ENCODE results near the gene COL27A1.

Gene COL27A1

DNA sequence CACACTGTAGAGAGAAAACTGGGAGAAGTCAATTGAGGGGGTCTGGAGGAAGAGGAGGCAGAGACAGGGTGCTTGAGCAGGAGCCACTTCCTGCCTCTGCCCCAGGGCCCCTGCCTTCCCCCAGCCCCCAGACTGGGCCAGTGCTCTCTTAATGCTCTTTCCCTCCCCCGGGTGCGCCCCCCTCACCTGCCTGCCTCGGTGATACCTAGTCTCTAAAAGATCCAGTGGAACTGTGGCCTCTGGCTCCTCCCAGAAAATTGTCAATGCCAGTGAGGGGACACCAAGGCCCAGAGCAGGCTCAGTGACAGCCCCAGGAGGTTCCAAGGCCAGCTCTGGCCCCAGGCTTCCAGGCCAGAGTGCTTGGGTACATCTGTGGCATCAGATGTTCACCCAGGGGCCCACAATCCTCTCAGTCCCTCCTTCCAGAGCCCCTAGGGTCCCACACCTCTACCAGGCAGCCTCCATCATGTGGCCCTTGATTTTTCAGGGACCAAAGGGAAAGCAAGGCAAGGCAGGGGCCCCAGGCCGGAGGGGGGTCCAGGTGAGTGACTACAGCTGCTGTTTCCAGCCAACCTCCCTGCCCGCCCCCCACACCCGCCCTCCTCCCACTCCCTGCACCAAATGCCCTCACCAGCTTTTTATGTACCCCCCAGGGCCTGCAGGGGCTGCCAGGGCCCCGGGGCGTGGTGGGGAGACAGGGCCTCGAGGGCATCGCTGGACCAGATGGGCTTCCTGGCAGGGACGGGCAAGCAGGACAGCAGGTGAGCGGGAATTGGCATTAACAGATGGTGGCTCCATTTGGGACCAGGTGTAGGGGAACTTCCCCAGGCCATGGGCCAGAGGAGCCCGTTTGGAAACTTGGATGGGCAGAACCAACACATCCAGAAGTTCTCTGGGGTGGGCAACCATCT, 134.5 kb downstream of the COL27A1 start:
- no peak for DNase-seq

DNA sequence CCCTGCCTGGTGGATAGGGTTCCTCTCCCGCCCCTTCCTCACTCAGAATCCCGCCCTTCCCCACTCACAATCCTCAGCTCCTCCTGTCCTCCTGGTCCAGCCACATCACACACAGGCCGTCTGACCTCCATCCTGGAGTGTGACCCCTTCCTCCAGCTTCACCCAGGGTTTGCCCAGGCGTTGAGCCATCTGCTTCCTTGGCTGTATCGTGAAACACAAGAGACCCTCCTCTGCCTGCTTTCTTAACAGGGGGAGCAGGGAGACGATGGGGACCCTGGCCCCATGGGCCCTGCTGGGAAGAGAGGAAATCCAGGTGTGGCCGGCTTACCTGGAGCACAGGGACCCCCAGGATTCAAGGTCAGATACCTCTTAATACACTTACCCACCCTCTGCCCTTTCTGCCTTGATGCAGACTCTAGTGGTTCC, 135.2 kb downstream of the COL27A1 start:
- no peak for DNase-seq

DNA sequence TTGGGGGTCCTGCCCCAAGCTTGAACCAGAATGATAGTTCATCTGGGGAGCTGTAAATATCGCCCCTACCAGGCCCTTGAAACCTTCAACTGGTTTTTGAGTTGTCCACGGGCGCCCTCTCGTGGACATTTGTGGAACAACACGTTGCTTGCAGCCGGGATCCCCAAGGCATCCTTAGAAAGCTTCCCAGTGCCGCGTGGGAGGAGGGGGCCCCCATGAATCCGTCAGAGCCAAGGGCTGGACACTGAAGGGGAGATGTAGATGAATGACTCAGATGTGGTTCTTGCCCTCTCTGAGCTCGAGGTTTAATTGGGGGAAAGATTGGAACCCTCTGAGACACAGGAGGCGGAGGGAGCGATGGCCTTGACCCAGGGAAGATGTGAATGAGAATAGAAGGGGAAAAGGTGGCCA, 135.7 kb downstream of the COL27A1 start:
- DNase-seq = peak; percentile 44

DNA sequence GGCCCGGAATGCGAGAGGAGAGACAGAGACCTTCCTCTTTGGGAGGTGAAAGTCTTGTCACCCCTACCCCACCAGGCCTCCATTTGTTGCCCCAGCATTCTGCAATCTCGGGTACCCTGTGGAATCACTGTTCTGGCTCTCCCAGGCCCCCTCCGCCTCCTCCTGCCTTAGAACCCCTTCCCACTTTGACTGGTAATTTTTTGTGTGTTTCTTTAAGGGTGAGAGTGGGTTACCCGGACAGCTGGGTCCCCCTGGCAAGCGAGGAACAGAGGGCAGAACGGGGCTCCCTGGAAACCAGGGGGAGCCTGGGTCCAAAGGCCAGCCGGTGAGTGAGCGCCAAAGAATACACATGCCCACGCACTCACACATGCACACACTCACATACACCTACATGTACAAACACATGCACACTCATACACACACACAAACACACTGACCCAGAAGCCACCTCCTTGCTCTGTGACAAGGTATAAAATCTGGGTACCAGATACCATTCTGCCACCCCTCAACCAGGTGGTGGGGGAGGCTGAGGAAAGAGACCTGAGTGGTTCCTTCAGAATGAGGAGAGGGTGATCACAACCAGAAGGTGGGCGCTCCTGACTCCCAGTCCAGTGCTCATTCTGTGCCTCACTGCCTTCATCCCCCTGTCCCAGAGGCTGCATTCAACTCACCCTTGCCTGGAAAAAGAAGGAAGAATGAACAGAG, 136.7 kb downstream of the COL27A1 start:
- no peak for DNase-seq

DNA sequence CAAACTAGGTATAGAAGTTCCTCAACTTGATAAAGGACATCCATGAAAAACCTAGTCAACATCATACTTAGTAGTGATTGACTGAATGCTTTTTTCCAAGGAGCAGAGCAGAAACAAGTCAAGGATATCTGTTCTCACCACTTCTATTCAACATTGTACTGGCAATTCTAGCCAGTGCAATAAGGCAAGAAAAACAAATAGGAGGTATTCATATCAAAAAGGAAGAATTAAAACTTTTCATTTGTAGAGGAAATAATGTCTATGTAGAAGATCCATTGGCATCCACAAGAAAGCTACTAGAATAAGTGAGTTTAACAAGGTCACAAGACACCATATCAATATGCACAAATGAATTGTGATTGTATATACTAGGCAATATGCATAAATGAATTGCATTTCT, 139.3 kb downstream of the COL27A1 start:
- DNase-seq = no peak

DNA sequence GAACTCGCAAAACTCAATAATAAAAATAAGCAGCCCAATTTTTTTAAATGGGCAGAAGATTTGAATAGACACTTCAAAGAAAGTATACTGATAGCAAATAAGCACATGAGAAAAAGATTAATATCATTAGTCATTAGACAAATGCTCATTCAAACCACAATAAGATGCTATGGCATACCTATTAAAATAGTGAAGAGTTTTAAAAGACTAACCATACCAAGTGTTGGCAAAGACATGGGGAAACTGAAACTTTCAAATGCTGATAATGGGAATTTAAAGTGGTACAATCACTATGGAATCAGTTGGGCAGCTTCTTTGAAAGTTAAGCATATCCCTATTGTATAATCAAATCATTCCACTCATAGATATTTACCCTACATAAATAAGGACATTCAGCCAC, 141.0 kb downstream of the COL27A1 start:
- DNase-seq = no peak

GRCh38 chr9:114299286-114300152, 144.2 kb downstream of the COL27A1 start:
- DNase-seq = no peak

DNA sequence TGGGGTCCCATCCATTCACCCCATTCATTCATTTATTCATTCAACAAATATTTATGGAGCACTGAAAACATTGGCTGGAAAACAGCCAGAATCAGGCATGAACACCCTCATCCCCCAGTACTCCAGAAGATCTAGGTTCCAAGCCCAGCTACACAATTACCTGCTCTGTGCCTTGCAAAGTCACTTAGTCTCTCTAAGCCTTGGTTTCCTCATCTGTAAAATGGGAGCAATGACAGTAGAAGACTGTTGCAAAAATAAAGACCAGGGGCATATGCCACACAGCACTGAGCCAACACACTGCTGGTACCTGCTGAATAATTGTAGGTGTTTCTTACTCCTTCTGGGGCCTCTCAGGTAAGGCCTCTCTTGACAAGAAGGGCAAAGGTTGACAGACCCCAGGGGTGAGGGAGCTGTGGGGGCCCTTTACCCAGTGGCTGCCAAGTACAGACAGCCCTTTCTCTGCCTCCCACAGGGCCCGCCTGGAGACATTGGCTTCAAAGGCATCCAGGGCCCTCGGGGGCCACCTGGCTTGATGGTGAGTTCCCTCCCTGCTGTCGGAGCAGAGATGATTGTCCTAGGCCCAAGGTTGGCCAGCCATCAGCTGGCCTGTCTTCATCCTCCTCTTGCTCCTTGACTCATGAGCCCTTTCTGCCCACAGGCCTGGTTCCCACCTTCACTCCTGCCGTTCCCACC, 145.0 kb downstream of the COL27A1 start:
- DNase-seq = no peak

DNA sequence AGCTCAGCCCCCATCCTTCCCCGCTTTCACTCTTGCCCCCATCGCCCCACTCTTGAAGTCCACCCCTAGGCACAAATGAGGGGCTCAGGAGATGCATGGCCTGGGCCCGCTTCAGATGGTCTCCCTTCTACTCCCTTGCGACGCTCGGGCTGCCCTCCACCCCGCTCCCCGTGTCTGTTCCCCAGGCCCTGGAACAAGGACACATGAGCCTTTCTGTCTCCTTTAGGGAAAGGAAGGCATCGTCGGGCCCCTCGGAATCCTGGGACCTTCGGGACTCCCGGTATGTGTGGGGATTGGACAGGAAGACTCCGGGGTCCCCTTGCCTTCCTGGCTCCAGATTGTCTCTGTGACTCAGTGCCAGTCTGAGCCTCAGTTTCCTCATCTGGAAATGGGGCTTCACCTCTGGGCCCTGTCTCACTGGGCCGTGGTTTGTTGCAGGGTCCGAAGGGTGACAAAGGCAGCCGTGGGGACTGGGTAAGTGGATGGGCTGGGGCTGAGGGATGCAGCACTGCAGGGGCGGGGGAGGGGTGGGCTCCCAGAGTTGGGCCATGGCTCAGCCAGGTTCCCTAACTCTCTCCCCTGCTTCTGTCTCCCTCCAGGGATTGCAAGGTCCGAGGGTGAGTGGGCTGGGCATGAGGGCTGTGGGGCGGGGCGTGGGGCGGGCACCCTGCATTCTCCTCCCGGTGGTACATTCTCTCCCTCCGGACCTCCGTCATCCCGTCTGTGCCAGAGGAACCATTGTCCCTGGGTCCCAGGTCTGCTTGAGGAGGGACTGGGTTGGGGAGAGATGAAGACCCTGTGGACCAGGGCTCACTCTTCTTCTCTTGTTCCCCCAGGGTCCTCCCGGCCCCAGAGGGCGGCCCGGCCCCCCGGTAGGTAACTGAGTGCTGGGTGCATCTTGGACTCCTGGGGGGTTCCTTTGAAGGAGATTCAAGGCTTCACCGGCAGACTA, 145.8 kb downstream of the COL27A1 start:
- no peak for DNase-seq

DNA sequence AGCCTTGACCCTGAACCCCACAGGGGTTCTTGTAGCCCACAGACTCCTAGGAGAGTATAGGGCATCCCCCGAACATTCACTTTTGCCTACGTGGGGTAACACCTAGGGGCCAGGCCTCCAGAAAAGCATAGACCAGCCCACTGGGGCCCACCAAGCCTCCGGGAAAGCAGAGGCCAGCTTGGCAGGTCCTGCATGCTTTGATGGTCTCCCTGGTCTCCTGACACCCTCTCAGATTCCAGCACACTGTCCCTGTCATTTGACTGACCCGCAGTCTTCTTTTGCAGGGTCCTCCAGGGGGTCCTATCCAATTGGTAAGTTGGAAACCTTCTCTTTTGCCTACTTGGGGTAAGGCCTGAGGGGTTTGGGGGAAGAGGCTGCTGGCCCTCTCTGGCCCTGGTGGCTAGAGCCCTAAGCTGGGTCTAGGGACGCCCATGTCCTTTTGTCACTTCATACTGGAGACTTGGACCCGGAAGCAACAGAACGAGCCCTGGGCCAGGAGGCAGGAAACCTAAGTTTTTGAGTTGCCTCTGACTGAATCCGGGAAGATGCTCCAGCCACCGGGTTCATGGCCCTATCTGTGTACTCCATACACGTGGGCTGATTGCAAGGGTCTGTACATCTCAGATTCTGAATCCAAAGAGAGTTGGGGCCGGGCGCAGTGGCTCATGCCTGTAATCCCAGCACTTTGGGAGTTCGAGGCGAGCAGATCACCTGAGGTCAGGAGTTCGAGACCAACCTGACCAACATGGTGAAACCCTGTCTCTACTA, 146.6 kb downstream of the COL27A1 start:
- no peak for DNase-seq

- DNase-seq = no peak
Observed at GRCh38 chr9:114302727-114303126, 147.4 kb downstream of the COL27A1 start.

- no peak for DNase-seq
Observed at GRCh38 chr9:114303571-114303970, 148.2 kb downstream of the COL27A1 start.

- no peak for DNase-seq
Observed at GRCh38 chr9:114303977-114304376, 148.6 kb downstream of the COL27A1 start.

- no peak for DNase-seq
Observed at GRCh38 chr9:114304416-114305188, 149.3 kb downstream of the COL27A1 start.

DNA sequence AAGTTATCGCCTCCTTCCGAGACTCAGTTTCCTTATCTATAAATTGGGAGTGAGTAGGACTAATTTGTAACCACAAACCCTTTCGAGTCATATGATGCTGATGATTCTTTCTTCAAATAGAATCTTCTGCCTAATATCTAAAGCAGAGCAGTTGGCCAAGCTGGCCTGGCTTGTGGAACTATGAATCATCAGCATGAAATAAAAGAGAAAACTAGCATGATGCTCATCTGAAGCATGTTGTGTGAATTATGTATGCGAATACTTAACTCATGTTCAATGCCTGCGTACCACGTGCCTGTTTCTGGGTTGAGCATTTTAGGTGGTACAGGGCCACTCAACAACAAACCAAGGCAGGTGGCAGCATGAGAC, 152.5 kb downstream of the COL27A1 start:
- DNase-seq = no peak

- no peak for DNase-seq
Observed at GRCh38 chr9:114308361-114308950, 153.1 kb downstream of the COL27A1 start.

DNA sequence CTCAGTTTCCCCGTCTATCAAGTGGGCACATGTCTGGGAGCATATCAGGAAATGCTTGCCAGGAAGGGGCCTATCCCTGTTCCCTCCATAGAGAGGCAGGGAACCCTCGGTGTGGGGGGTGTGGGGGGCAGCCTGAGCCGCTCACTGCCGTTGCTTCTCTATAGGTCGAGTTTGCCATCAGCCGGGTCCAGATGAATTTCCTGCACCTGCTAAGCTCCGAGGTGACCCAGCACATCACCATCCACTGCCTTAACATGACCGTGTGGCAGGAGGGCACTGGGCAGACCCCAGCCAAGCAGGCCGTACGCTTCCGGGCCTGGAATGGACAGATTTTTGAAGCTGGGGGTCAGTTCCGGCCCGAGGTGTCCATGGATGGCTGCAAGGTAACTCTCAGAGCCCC, 153.8 kb downstream of the COL27A1 start:
- DNase-seq = no peak

- no peak for DNase-seq
Observed at GRCh38 chr9:114310471-114311450, 155.4 kb downstream of the COL27A1 start.

All from activated effector memory CD4-positive, alpha-beta T cell treated with Interleukin-2 at 50 U/mL for 16 hours (primary cell).